ENCODE measurements around the gene ADGRV1.
"Not testable (repeated sequence)": the region's sequence is repeated elsewhere in the genome, so short reads cannot be mapped to it uniquely, and the experiment has no call there.

The ADGRV1 gene

DNA sequence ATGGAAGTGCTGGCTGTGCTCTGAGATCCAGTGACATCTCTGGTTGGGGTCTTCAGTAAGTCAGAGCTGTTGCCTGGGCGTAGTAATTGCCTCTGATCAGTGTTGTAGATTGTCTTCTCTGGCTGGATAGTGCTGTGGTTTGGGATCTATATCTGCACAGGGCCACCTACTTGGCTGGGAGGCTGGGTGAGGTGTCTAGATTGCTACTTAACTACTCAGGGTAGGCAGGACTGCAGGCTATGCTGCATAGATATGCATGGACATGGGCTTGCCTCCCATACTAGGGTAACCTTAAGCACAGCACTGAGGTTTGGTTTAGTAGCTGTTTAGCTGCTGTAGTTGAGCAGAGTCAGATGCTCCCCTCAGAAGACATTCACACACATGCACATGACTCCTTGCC lies 181.0 kb downstream of the ADGRV1 start:
- no peak for DNase-seq (ENCODE audit: low spot score)

DNA sequence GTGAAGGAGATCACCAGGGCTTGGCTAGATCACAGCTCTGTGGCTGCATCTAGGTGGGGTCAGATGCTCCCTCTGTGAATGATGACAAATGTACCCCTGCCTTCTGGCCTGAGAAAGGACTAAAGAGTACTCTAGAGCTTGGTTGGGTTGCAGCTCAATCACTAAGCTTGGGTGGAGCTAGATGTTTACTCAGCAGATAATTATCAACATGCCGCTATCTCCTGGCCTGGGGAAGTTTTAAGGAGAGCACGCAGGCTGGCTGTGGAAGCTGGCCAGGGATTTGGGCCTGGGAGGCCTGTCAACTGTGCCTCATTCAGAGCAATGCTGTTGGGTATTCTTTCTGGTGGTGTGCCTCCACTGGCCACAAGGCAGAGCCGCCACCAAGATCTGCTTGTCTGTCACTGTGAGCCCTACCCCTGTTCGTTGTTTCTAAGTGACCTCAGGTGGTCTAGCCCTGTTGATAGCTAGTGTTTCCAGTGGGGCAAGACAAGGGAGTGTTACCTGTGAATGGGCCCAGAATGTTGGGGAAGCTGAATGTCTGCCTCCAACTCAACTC lies 181.7 kb downstream of the ADGRV1 start:
- DNase-seq (ENCODE audit: low spot score), result no peak

DNA sequence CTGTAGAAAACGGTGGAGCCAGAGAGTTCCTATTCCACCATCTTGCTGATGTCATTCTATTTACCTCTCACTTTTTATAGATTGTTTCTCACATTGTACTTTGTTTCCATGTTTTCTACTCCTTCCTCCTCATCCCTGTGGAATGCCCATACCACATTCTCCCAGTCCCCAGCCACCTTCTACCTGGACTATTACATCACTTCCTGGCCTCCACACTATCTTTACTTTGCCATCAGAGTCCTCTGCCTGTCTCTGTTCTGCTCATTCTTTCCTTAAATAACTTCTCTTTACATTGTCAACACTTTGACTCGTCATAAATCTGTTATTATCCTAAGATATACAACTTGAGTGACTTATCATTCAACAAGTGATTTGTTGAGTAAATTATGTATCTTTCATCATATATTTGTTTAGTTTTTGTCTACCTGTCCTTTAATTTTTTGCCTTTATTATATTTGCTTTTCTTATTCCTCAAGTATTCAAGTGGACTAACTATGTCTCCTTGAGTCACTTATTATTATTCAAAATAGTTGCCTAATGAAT lies 182.5 kb downstream of the ADGRV1 start:
- DNase-seq (ENCODE audit: low spot score), result no peak

DNA sequence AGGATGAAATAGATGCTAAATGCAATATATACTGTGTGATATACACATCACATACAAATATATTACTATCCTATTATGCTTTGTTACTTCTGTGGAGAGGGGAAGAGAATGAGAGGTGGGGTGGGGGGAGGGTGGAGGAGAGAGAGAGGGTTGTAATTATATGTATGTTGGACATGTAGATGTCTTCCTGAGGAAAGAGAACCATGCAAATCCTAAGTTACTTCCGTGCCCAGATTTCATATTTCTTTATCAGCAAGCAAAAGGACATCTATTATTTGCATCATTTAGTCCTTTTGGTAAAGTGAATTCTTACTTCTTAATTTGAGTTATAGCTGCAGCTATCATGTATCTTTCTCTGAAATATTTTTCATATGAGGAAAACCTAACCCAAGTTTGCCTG lies 187.5 kb downstream of the ADGRV1 start:
- DNase-seq (ENCODE audit: low spot score), result no peak

DNA sequence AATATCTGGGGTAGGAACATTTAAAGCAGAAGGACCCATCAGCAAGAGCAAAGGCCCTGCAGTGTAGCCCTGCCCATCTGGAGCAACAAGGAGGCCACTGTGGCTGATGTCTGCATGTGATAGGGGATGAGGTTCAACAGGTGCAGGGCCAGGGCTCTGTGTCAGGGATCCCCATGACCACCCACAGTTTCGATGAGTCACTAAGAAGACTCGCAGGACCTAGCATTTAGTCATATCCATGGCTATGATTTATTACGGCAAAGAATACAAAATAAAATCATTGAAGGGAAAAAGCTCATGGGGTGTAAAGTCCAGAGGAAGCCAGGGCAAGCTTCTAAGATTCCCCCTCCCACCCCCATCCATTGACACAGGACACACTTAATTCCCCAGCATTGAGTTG lies 188.6 kb downstream of the ADGRV1 start:
- DNase-seq (ENCODE audit: low spot score), result no peak

DNA sequence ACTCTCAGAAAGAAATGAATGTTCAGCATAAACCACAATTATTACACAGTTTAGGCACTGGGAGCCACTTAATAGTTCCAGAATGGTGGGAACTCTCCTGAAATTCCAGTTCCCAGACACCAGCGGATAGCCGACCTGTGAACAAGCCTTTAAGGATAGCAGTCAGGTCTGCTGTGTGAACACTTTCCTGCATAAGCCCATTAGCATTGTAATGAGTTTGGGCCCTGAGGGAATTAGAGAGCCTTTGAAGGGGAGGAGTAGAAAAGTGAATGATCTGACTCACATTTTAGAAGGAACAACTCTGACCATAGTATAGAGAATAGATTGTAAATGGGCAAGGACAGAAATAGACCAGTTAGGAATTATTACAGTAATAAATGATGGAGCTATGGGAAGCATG lies 189.1 kb downstream of the ADGRV1 start:
- no peak for DNase-seq (ENCODE audit: low spot score)

DNA sequence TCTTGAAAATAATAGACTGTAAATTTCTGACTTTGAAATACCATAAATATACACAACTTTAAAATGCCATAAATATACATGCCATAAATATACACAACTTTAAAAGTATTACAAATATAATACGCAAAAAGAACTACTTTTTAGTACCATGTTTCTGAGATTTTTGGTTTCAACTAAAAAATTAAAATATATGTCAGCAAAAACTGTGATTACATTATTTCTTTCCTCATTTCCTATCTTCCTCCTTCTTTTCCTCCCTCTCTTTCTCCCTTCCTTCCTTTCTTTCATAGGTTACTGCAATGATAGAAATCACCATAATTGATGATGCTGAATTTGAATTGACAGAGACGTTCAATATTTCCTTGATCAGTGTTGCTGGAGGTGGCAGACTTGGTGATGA lies 200.5 kb downstream of the ADGRV1 start:
- DNase-seq (ENCODE audit: low spot score), result no peak

DNA sequence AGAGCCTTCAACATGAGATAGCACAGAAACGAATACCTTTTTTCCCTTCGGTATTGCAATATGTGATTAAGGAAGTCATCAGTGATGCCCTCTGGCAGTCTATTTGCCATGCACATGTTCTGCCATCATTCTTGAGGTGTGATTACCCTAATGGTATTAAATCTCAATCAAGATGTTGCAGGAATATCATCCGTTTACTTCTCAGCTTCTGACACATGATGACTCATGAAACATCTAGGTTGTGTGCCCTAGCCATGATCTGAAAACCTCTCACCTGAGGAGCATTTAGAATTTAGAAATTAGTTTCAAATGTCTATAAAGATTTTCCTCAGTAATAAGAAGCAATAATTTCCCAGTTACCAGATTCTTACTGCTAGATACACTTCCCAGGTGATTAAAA lies 209.1 kb downstream of the ADGRV1 start:
- DNase-seq (ENCODE audit: low spot score), result no peak

DNA sequence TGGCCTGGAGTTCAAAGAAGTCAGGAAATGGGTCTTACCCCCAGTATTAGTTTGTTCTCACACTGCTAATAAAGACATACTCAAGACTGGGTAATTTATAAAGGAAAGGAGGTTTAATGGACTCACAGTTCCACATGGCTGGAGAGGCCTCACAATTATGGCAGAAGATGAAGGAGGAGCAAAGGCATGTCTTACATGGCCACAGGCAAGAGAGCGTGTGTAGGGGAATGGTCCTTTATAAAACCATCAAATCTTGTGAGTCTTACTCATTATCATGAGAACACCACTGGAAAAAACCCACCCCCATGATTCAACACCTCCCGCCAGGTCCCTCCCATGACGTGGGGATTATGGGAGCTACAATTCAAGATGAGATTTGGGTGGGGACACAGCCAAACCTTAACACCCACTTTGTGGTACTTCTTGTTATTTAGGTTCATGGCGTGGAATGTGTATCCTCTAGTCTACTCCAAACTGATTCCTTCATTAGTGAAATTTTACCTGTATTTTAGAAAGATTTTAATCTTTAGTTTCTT lies 211.5 kb downstream of the ADGRV1 start:
- DNase-seq (ENCODE audit: low spot score), result not testable (repeated sequence)

DNA sequence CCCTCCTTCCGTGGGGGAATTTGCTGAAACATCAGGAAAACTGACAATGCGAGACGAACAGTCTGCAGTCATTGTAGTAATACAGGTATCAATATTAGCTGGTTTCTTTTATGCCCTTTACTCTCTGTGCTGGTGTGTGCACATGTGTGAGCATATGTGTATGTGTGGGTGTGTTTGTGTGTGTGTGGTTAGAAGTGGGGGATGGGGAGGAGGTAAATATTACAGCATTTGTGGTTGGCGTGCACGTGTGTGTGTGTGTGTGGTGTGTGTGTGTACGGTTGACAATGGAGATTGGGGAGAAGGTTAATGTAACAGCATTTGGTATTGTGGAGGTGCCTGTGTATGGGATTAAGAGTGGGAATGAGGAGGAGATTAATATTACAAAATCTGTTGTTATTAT lies 219.4 kb downstream of the ADGRV1 start:
- no peak for DNase-seq (ENCODE audit: low spot score)

DNA sequence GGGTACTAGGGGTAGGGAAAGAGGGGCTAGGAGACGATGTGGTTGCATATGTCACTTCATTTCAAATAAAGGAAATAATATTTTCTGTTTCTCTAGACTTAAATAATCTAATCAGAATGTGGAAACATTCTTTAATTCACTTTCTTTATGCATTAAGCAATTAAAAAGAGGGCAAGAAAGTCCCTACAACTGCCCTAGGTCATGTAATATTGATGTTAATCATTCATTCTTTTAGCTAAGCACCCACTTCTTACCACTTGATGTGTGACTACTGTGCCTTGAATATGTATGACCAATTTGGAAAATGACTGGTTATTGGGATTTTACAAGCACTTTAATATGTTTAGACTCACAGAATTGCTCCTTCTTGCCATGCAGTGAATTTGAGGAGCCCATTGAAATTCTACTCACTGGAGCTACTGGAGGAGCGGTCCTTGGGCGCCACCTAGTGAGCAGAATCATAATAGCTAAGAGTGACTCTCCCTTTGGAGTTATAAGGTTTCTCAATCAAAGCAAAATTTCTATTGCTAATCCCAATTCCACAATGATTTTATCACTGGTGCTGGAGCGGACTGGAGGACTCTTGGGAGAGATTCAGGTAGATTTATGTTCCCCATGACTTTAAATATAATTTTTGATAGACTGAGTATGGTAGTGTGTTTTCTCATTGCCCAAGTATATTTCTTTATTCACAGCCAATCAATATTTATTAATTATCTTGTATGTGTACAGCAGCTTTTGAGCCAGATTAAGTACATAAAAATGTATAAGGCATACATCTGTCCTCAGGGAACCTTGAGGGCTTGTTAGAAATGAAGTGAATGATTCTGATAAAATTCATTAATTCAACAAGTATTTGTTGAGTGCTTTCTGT lies 225.1 kb downstream of the ADGRV1 start:
- peak; percentile 50 for DNase-seq (ENCODE audit: low spot score)

DNA sequence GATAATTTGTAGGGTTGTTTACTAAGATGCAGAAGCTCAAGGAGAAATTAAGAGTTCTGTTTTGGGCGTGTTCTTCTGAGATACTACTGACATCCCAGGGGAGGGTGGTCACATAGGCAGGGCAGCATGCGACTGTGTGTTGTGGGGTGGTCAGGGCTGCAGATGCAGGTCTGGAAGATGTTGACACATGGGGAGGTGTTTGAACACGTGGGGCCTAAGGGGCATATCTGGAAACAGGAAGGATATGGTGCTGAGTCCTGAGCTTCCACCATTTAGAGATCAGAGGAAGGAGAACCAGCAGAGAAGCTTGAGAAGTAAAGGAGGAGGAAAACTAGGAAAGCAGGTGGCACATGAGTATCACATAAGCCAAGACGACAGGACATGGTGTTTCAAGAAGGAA lies 228.2 kb downstream of the ADGRV1 start:
- DNase-seq (ENCODE audit: low spot score), result no peak

DNA sequence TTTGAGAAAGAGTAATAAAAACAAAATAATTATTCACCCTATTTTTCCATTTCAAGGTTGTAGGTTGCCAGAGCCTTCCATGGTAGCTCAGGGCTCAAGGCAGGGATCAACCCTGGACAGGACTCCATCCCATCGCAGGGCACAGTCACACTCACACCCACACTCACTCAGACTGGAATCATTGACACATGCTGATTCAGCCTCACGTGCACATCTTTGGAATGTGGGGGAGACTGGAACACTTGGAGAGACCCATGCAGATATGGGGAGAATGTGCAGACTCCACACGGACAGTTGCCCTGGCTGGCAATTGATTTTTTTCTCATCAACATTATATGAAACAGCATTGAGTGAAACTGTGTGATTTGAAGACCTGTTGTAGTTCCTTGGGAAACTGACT lies 234.1 kb downstream of the ADGRV1 start:
- DNase-seq (ENCODE audit: low spot score), result no peak

DNA sequence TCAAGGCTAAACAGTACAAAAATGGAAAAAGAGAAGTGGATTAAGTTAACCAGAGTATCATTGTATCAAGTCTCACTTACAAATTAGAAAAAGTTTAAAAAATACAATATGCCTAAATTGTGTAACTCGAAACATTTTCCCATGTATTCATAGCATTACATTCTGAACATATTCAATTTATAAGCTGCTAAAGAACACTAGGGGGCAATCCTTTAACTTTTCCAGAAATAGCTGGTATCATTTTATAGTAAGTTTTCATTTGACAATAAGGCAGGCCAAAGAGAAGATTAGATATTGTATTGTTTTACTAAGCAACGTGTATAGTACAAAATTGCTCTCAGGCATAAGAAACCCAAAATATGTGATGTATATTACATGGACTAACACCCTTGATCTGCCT lies 234.6 kb downstream of the ADGRV1 start:
- no peak for DNase-seq (ENCODE audit: low spot score)

DNA sequence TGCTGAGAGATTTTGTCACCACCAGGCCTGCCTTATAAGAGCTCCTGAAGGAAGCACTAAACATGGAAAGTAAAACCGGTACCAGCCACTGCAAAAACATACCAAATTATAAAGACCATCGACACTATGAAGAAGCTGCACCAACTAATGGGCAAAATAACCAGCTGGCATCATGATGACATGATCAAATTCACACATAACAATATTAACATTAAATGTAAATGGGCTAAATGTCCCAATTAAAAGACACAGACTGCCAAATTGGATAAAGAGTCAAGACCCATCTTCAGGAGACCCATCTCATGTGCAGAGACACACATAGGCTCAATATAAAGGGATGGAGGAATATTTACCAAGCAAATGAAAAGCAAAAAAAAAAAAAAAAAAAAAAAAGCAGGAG lies 238.3 kb downstream of the ADGRV1 start:
- not testable (repeated sequence) for DNase-seq (ENCODE audit: low spot score)

DNA sequence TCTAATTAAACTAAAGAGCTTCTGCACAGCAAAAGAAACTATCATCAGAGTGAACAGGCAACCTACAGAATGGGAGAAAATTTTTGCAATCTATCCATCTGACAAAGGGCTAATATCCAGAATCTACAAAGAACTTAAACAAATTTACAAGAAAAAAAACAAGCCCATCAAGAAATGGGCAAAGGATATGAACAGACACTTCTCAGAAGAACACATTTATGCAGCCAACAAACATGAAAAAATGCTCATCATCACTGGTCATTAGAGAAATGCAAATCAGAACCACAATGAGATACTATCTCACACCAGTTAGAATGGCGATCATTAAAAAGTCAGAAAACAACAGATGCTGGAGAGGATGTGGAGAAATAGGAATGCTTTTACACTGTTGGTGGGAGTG lies 241.5 kb downstream of the ADGRV1 start:
- DNase-seq (ENCODE audit: low spot score), result not testable (repeated sequence)

DNA sequence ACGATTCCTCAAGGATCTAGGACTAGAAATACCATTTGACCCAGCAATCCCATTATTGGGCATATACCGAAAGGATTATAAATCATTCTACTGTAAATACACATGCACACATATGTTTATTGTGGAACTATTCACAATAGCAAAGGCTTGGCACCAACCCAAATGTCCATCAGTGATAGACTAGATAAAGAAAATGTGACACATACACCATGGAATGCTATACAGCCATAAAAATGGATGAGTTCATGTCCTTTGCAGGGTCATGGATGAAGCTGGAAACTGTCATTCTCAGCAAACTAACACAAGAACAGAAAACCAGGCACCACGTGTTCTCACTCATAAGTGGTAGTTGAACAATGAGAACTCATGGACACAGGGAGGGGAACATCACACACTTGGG lies 241.9 kb downstream of the ADGRV1 start:
- not testable (repeated sequence) for DNase-seq (ENCODE audit: low spot score)

DNA sequence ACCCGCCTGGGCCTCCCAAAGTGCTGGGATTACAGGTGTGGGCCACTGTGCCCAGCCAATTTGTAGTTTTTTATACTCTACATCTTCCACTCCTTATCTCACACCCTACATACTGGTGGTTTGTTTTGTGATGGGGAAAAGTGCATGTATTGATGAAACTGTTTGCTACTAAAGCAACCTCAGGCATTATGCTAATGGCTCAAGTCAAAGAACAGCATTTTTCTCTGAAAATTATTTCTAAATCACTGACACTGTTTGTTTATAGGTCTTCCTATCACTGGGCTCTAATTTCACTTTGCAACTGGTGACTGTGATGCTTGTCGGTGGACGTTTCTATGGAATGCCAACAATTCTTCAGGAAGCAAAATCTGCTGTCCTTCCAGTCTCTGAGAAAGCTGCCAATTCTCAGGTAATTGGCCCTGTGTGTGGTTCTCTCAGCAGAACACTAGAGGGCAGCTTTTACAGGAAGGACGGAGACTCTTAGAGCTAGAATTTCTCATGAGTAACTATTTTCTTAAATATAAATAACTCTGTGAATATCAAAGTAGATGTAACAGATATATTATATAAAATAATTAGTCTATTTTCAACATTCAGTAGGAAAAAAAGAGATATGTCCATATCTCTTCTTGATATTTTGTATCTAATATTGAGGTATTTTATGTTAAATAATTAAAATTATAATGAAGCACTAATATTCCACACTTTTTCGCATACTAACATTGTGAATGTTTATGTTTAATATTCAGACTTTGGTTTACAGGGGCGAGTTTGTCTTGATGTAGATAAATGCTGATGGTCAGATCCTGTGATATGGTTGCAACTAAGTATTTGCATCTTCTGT lies 244.1 kb downstream of the ADGRV1 start:
- DNase-seq (ENCODE audit: low spot score), result peak; percentile 26

DNA sequence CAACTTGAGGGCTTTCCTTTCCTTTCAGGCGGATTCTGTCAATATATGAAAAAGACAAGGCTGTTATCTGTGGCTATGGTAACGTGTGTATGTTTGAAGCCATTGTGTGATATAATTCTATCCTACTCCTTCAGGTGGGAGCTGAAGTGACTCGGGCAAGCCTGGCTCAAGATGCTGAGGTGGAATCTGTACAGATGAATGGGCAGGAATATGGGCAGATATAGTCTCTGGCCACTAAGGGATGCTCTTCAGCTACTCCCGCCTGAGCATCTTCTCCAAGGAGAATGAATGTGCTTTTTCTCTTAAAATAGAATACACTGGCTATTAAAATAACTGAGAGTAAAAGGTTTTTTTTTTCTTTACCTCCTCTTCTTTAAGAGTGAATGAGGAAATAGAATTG lies 244.8 kb downstream of the ADGRV1 start:
- no peak for DNase-seq (ENCODE audit: low spot score)

DNA sequence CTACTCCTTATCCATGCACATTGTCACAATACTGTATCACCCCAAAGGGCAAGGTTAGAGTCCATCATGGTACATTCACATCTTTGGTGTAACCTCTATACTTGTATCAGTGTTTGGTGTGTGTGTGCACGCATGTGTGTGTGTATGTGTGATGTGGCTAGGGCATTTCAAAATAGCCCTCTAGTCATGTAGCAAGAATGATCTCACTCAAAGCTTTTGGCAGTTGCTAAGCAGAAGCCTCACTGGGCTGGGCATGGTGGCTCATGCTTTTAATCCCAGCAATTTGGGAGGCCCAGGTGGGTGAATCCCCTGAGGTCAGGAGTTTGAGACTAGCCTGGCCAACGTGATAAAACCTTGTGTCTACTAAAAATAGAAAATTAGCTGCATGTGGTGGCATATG lies 245.3 kb downstream of the ADGRV1 start:
- no peak for DNase-seq (ENCODE audit: low spot score)

DNA sequence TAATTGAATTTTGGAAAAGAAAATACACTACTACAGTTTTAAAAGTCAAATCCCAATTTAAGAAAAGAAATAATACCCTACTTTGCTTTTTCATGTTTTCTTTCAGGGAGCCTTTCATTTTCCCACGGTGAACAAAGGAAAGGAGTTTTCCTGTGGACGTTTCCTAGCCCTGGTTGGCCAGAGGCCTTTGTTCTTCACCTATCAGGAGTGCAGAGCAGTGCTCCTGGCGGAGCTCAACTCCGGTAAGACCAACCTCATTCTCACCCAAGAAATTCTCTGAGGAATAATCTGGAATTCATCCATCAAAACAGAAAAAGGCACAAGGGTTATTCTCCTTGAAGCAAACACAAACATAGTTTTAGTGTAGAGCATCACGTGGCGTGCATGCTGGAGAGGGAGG lies 248.9 kb downstream of the ADGRV1 start:
- DNase-seq (ENCODE audit: low spot score), result no peak

DNA sequence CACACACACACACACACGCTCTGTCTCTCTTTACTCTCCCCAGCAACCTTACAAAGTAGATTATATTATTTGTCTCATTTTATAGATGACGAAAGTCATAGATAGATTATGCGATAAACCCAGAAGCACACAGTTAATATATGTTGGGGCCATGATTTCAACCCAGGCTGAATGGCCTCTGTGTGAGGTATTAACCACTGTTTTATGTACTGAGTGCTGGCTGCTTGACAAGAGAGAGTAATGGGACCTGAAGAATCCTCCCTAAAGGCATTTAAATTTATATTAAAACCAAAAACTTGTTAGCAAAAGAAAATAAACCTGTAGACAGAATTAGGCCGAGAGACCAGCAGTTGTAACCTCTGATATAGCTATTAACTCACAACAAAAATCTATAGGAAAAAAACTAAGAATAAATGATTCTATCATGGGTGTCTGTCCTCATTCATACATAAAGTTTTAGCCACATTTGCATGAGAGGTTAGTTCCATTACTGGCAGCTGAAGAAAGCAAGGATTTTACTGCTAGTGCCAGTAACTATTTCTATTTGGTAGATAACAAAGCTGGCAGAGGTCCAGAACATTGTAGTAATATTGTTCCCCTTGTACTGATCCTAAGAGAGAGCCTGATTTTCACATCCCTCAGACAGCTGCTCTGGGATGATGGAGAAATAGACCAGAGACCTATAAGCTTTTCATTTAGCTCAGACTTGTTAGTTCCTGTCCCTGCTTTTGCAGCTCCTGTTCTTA lies 250.9 kb downstream of the ADGRV1 start:
- DNase-seq (ENCODE audit: low spot score), result no peak
